Natural killer cell (primary cell): ENCODE measurements around the gene ATP7B. TPM values are rescaled to one million over a fixed set of nuclear protein-coding genes. Genes with fewer than 3 reads are reported as not detected.
A peak's percentile ranks its signal among the peaks of the same experiment; 100 is the strongest.

ENCODE experiments used
- ATAC-seq, 3 donors: fragments of 150-1000 bp in 2 of 3; fragments of 200-7000 bp in 1 of 3; cut with Tn5 transposase; 1 replicate in 1 of 3; 2 replicates in 2 of 3; pipeline ENCODE4 v1.10.0; 2021; ENCODE audit warnings: mild to moderate bottlenecking in 2 of 3, moderate library complexity in 2 of 3
- DNase-seq, 2 donors: peaks; one replicate each; pipeline versions ENCODE4 v3.0.0 to v3.0.0-alpha.2; 2013 to 2021; ENCODE audit warnings: mixed read lengths in 1 of 2
- H3K27ac ChIP-seq: one replicate; pipeline ENCODE4 v1.5.1; 2013; ENCODE audit warnings: mild to moderate bottlenecking, low read length
- H3K27me3 ChIP-seq: one replicate; pipeline ENCODE4 v1.6.1; 2013; ENCODE audit warnings: low read length; ENCODE audit not compliant: control insufficient read depth, insufficient read depth
- H3K36me3 ChIP-seq: one replicate; pipeline ENCODE4 v1.6.1; 2013; ENCODE audit warnings: low read length; ENCODE audit not compliant: control insufficient read depth, insufficient read depth
- H3K4me1 ChIP-seq: one replicate; pipeline ENCODE4 v1.6.1; 2013; ENCODE audit warnings: low read length; ENCODE audit not compliant: control insufficient read depth, insufficient read depth
- H3K4me3 ChIP-seq: one replicate; pipeline ENCODE4 v1.5.1; 2013; ENCODE audit warnings: low read length
- H3K9me3 ChIP-seq: one replicate; pipeline ENCODE4 v1.6.1; 2013; ENCODE audit warnings: low read length; ENCODE audit not compliant: control insufficient read depth, insufficient read depth
- H3K27ac Mint-ChIP-seq, 2 donors: one replicate each; pipeline ENCODE4 v1.8.0; 2022; ENCODE audit warnings: mild to moderate bottlenecking in 2 of 2, mixed read lengths in 2 of 2, moderate library complexity in 1 of 2
- H3K27me3 Mint-ChIP-seq, 2 donors: one replicate each; pipeline ENCODE4 v1.8.0; 2022; ENCODE audit warnings: low read depth in 2 of 2, mixed read lengths in 2 of 2
- H3K36me3 Mint-ChIP-seq: one replicate; pipeline ENCODE4 v1.8.0; 2022; ENCODE audit warnings: mixed read lengths
- H3K4me1 Mint-ChIP-seq, 2 donors: one replicate each; pipeline ENCODE4 v1.8.0; 2022; ENCODE audit warnings: mixed read lengths in 2 of 2
- H3K4me3 Mint-ChIP-seq: one replicate; pipeline ENCODE4 v1.8.0; 2022; ENCODE audit warnings: mild to moderate bottlenecking, moderate library complexity, mixed read lengths
- H3K9me3 Mint-ChIP-seq, 2 donors: one replicate each; pipeline ENCODE4 v1.8.0; 2022; ENCODE audit warnings: mixed read lengths in 2 of 2
- CTCF ChIP-seq: fragments of 200-600 bp; IDR thresholded peaks from one replicate; pipeline ENCODE4 v1.8.0; 2022; ENCODE audit warnings: antibody characterized with exemption
- WGBS: methylation state at CpG from one replicate; pipeline ENCODE4 v1.1.7; 2013; ENCODE audit warnings: missing lambda C conversion rate; ENCODE audit not compliant: insufficient coverage; 5-methylcytosine and 5-hydroxymethylcytosine counted together
- intact Hi-C: fragments of 100-400 bp; cut with micrococcal nuclease; formaldehyde crosslinking; loops from one replicate; pipeline ENCODE4 v1.14.2; 2022
- total RNA-seq, 4 donors: library from RNA; stranded (reverse); fragments of 120-200 nt in 1 of 4; gene quantifications; one replicate each; pipeline versions ENCODE4 v1.2.3 to v1.2.4, GENCODE V29; 2013 to 2022

ATP7B gene
- total RNA-seq, 3 donors from 2014 or later (not counting 1 experiment from before 2014, with no cell fraction given): 0.45 to 0.64 (median 0.58) TPM

GRCh38 chr13:52002361-52002760 is 8.9 kb downstream of the ATP7B start:
- no peaks in the 10 kb centered on the region for H3K9me3 ChIP-seq
- no peaks in the 10 kb centered on the region for H3K36me3 ChIP-seq
- Mint-ChIP-seq H3K4me1 (no peaks in the 10 kb centered on the region), H3K4me3 (no peak overlapping the region), H3K9me3 (no peaks in the 10 kb centered on the region), H3K27ac (no peak overlapping the region), H3K27me3 (peaks cover 24 to 45% of the 10 kb centered on the region in 2 donors), H3K36me3 (no peaks in the 10 kb centered on the region)
- H3K4me1 ChIP-seq: no peaks in the 10 kb centered on the region
- no peak overlapping the region for H3K4me3 ChIP-seq
- no peak for TF ChIP-seq CTCF
- WGBS: 85% methylated on average over 3 of the region's 4 CpGs
- DNase-seq: no peak
- H3K27me3 ChIP-seq: no peaks in the 10 kb centered on the region
- no peak for ATAC-seq
- intact Hi-C loops: no loop called here
- H3K27ac ChIP-seq: no peak overlapping the region

- ATAC-seq (peak; percentile 65 to 92 (median 87)), DNase-seq (peak in 1 of 2 donors; percentile 64)
- TF ChIP-seq CTCF: peak; percentile 72
- Histone ChIP-seq H3K4me1 (no peaks in the 10 kb centered on the region), H3K9me3 (no peaks in the 10 kb centered on the region), H3K4me3 (no peak overlapping the region), H3K27me3 (no peaks in the 10 kb centered on the region), H3K27ac (no peak overlapping the region), H3K36me3 (no peaks in the 10 kb centered on the region)
- Mint-ChIP-seq H3K27ac (no peak overlapping the region), H3K36me3 (no peaks in the 10 kb centered on the region), H3K27me3 (peaks cover 16 to 44% of the 10 kb centered on the region in 2 donors), H3K9me3 (no peaks in the 10 kb centered on the region), H3K4me1 (no peaks in the 10 kb centered on the region), H3K4me3 (no peak overlapping the region)
- 57% methylated on average over 3 of the region's 3 CpGs for WGBS
- intact Hi-C loops: loop anchor here (1.0 kb wide), 3 partner anchors 126 to 449 kb away; partner anchors contain the start of gene VPS36
Measured at GRCh38 chr13:52001120-52001731, 10.0 kb downstream of the ATP7B start.

GRCh38 chr13:51999921-52000320 is 11.3 kb downstream of the ATP7B start:
- intact Hi-C loops: no loop called here
- no peak overlapping the region for H3K27ac Mint-ChIP-seq
- H3K9me3 Mint-ChIP-seq: no peaks in the 10 kb centered on the region
- H3K4me3 ChIP-seq: no peak overlapping the region
- H3K9me3 ChIP-seq: no peaks in the 10 kb centered on the region
- no peak for TF ChIP-seq CTCF
- H3K36me3 ChIP-seq: no peaks in the 10 kb centered on the region
- peaks cover 15 to 46% of the 10 kb centered on the region in 2 donors for H3K27me3 Mint-ChIP-seq
- no peaks in the 10 kb centered on the region for H3K36me3 Mint-ChIP-seq
- H3K4me3 Mint-ChIP-seq: no peak overlapping the region
- no peak for DNase-seq
- H3K4me1 ChIP-seq: no peaks in the 10 kb centered on the region
- H3K4me1 Mint-ChIP-seq: no peaks in the 10 kb centered on the region
- no peak overlapping the region for H3K27ac ChIP-seq
- whole genome bisulfite sequencing: 93% methylated on average over 1 of the region's 1 CpG
- no peaks in the 10 kb centered on the region for H3K27me3 ChIP-seq
- ATAC-seq: no peak

DNA sequence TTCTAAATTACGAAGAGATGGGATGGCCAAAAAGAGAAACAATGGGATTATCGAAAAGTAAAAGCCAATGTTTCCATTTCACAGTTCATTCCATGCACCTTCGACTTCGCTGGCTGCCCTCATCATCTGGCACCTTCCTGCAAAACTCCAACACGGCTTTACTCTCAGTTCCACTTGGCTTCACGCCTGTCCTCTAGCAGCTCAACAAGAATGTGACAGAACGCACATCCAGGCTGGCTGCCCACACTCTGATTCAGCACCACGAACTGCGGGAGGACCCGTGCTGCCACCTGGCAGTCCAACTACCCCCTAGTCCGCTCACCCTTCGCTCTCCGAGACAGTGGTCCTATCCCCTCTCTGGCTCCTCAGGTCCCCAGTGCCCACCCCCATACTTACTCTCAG is 11.7 kb downstream of the ATP7B start:
- H3K36me3 ChIP-seq: no peaks in the 10 kb centered on the region
- H3K27ac ChIP-seq: no peak overlapping the region
- 87% methylated on average over 13 of the region's 13 CpGs for WGBS
- Mint-ChIP-seq H3K27me3 (peaks cover 15 to 49% of the 10 kb centered on the region in 2 donors), H3K4me1 (no peaks in the 10 kb centered on the region), H3K27ac (no peak overlapping the region), H3K4me3 (no peak overlapping the region), H3K9me3 (no peaks in the 10 kb centered on the region), H3K36me3 (no peaks in the 10 kb centered on the region)
- H3K27me3 ChIP-seq: no peaks in the 10 kb centered on the region
- no peak overlapping the region for H3K4me3 ChIP-seq
- H3K4me1 ChIP-seq: no peaks in the 10 kb centered on the region
- H3K9me3 ChIP-seq: no peaks in the 10 kb centered on the region
- no peak for ATAC-seq
- TF ChIP-seq CTCF: no peak
- DNase-seq: no peak
- intact Hi-C loops: no loop called here
